NCI-H460 (cell line): ENCODE results near the gene ISM2. TPM values are rescaled to one million over a fixed set of nuclear protein-coding genes. Genes with fewer than 3 reads are reported as not detected.

Experiments
- DNase-seq: peaks from one replicate; pipeline ENCODE4 v3.0.0-alpha.2; 2016; ENCODE audit warnings: low read depth; ENCODE audit errors: extremely low read depth
- small RNA-seq, 2 experiments: library from RNA; depleted of rRNA; stranded (forward); fragments of <200 nt; gene quantifications; one replicate each; pipeline ENCODE3, GENCODE V24; 2014
- total RNA-seq: library from RNA; depleted of rRNA; stranded (reverse); fragments of >200 nt; shearing (Covaris generic); gene quantifications from 2 replicates; pipeline ENCODE4 v1.2.3, GENCODE V29; 2014; rRNA removed

ISM2 gene
- total RNA-seq, 1 experiment from 2014 or later = 0.17 TPM

GRCh38 chr14:77470224-77470870 is 28.3 kb downstream of the ISM2 start:
- no peak for DNase-seq

- DNase-seq = no peak
Observed at GRCh38 chr14:77469539-77469938, 29.1 kb downstream of the ISM2 start.

GRCh38 chr14:77469067-77469505 is 29.5 kb downstream of the ISM2 start:
- no peak for DNase-seq

DNA sequence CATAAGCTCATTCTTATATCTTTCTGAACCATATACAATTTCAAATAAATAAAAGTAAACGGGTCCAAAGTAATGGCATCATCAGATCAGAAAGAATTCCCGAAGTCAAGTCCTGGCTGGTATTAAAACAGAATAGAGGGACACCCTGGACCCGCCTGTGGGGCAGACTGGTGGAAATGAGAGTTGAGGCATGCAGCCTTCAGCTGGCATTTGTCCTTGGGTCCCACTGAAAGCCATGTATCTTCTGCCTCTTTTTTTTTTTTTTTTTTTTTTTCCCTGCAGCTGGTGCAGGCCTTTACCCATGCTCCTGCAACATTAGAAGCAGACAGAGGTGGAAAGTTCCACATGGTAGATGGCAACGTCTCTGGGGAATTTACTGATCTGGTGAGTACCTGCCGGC is 30.8 kb downstream of the ISM2 start:
- no peak for DNase-seq

DNA sequence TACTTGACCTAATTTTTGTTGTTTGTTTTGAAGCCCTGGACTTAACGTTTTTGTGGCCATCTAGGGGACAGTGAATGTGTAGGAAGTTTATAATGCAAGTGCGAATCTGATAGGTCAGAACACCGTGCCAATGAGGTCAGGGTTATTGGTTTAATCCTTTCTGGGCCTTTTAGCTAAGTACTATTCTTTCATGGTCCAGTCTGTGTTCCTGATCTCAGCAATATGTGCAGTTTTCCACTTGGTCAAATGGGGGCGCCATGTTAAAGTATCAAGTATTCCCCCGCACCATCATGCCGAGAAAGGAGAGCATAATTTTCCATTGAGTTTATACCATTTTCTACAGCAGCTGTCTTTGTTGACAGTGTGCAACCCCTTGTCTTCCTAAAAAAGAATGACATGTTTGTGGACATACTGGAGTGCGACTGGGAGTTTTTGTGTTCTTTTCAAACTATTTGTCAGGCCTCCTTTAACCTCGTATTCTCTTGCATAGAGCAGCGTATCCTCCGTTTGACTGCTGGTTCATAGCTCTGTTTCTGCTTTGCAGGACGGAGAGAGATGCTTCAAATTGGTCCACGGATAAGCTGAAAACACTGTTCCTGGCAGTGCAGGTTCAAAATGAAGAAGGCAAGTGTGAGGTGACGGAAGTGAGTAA is 39.4 kb downstream of the ISM2 start:
- DNase-seq = peak; percentile 58

- no peak for DNase-seq
Observed at GRCh38 chr14:77458249-77458950, 40.2 kb downstream of the ISM2 start.

DNA sequence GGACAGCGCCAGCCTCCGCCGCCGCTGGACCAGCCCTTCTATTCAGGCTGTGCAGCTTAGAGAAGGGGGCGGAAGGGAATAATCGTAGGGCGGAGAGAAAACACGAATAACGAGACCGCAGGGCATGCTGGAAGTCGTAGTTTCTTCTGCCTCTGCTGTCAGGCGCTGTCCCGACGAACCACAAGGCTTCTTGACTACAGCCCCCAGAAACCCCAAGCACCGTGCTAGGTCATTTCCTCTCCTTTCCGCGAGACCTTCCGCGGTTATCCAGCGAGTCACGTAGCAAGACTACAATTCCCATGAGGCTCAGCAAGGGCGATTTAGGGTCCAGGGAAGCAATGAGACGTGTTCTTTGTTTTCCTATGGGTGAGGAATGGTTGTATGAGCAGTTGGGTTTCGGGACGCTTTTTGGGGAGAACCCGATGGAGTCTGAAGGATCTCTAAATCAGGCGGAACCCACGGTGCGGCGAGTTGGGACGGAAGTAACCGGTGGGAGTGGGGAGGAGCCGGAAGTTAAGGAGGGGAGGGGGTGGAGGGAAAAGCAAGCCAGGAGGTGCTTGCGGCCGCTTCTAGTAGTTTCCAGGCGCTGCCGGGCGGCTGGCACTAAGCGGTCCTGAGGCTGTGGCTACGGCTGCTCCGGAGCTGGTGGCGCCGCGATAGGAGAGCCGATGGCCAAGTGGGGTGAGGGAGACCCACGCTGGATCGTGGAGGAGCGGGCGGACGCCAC is 40.9 kb downstream of the ISM2 start, which contains the start of the genes AHSA1 and VIPAS39:
Gene AHSA1 (plus strand): TSS at position 572 of the 727 bp plus-strand sequence. CDS start 97 bp downstream, at position 669.
Gene VIPAS39 (minus strand): TSS at position 80 of the 727 bp plus-strand sequence. CDS start 3,499 bp downstream, outside the sequence.
- peak; percentile 99 for DNase-seq

GRCh38 chr14:77457115-77457521 is 41.5 kb downstream of the ISM2 start:
- DNase-seq = no peak

DNA sequence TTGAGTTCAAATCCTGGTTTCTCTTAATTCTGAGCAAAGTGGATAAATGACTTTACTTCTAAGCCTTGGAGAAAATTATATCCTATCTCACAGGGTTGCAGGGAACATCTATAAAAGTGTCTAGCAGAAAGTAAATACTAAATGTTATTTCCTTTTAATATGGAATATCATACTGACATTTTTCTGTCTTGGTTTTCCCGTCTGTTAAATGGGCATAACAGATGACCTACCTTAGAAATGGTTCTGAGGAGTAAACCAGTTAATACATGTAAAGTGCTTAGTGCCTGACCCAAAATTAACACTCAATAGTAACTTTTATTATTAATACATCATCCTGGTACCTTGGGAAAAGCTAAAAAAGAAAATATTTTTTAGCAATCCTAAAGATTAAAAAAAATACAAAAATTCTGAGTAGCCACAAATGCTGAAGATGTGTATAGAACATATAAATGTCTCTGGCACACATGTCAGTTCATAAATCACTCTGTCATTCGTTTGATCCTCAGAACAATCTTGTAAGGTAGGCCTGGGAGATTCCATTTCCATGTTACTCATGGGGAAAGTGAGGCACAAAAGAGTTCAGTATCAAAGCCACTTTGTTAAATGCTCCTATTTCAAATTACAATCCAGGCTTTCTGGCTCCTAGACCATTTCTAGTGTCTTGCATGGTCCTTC is 42.5 kb downstream of the ISM2 start:
- DNase-seq = no peak

DNA sequence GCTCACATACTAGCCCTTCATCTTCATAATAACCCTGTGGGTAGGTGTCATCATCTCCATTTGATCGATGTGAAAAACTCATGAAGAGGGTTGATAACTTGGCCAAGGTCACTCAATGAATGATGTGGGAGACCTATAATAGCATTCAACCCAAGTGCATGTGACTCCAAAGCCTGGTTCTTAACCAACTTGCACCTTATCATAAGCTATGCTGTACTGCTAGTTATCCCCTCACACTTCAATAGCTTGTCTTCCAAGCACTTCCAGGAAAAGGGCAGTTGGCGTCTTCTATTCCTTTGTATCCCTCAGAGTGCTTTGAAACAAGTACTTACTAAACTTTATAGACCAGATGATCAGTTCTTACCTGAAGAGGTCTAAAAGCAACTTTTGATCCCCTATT is 56.4 kb downstream of the ISM2 start:
- DNase-seq = no peak

- no peak for DNase-seq
Observed at GRCh38 chr14:77439861-77440260, 58.8 kb downstream of the ISM2 start.

DNA sequence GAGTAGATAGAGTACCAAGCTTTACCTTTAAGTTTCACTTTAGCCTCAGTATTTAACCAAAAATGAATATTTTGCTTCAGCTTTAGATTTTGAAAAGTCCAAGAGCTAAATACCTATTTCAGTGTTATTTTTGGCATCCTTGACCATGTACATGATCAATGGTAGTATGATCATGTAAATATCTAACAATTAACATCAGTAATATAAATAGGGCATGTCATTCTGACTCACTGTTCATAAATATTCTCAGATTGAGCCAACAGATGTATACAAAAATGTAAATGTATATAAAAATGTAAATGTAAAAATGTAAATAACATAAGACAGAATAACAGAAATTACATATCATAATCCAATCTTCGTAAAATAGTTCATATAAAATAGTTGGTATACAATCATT is 60.0 kb downstream of the ISM2 start:
- DNase-seq = no peak

DNA sequence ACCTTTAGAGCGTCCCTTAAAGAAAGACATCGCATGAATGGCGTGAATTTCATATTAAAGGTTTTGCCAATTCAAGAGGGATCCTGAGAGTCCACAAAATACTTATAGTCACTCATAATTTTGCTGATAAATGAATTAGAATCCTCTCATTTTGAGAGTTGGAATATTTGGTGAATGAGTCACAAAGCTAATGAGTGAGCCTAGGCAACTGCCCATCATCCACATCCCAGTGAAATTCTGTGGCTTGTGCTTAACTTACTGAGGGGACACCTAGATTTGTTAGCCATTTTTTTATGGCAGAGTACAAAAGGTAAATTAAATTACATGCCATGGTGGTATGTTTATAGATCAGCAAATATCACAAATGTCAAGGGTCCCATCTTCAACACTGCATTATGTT is 62.6 kb downstream of the ISM2 start:
- DNase-seq = no peak

GRCh38 chr14:77426396-77426795 is 72.2 kb downstream of the ISM2 start:
- no peak for DNase-seq

GRCh38 chr14:77424862-77425261 is 73.8 kb downstream of the ISM2 start:
- no peak for DNase-seq

Small RNA genes lying within 50 kb of the gene (small RNA-seq; reads per million reads assigned to genes)
- gene RF00404 (0 to 0.06 reads per million in 2 experiments), gene RN7SL587P (0 reads per million in 2 experiments)

Other genes with a start within 250 kb of the ISM2 start
- not detected in 2 replicates for gene NGB, start 227.6 kb downstream of the ISM2 start, total RNA-seq
- gene POMT2, start 177.9 kb downstream of the ISM2 start, total RNA-seq = 17.5 and 19.8 TPM in 2 replicates
- gene GSTZ1, start 177.8 kb downstream of the ISM2 start, total RNA-seq = 22.6 and 26.8 TPM in 2 replicates
- 27.8 TPM in 2 replicates for gene TMED8, start 121.7 kb downstream of the ISM2 start, total RNA-seq
- gene SAMD15, start 121.4 kb downstream of the ISM2 start, total RNA-seq = 0.75 and 2.0 TPM in 2 replicates
- gene NOXRED1, start 75.3 kb downstream of the ISM2 start, total RNA-seq = 0.20 and 0.32 TPM in 2 replicates
- gene VIPAS39, start 41.2 kb downstream of the ISM2 start, total RNA-seq = 17.9 and 21.1 TPM in 2 replicates
- gene AHSA1, start 40.7 kb downstream of the ISM2 start, total RNA-seq = 119 and 120 TPM in 2 replicates
- gene SPTLC2, start 117.8 kb upstream of the ISM2 start, total RNA-seq = 9.6 and 11.6 TPM in 2 replicates
- gene ALKBH1, start 209.2 kb upstream of the ISM2 start, total RNA-seq = 20.4 and 20.8 TPM in 2 replicates
- 670 and 671 TPM in 2 replicates for gene SLIRP, start 209.3 kb upstream of the ISM2 start, total RNA-seq